Astrocyte of the cerebellum (primary cell): Measurements from ENCODE around the gene SHROOM2.

Experiments used
- DNase-seq: peaks from one replicate; pipeline ENCODE4 v3.0.0-alpha.2; 2011; ENCODE audit warnings: low read depth
- H3K4me3 ChIP-seq: 2 replicates; pipeline ENCODE4 v1.5.1; 2011; ENCODE audit warnings: mild to moderate bottlenecking, low read depth, low read length, moderate library complexity
- CTCF ChIP-seq: IDR thresholded peaks from 2 replicates; pipeline ENCODE4 v1.5.1; 2012; ENCODE audit warnings: low read length, low read depth, moderate library complexity, mild to moderate bottlenecking; ENCODE audit errors: missing control alignments
- in situ Hi-C: cut with HindIII; loops from 2 replicates; pipeline ENCODE4 v1.10.0; 2017; ENCODE audit warnings: low sequenced_read_pairs

The SHROOM2 gene

GRCh38 chrX:9871701-9872268 is 85.6 kb downstream of the SHROOM2 start:
- DNase-seq, result no peak
- TF ChIP-seq CTCF, result no peak
- H3K4me3 ChIP-seq, result no peak overlapping the region
- in situ Hi-C loops, result no loop called here

GRCh38 chrX:9873360-9873759 is 87.1 kb downstream of the SHROOM2 start:
- no peak overlapping the region for H3K4me3 ChIP-seq
- in situ Hi-C loops, result no loop called here
- DNase-seq, result no peak
- no peak for TF ChIP-seq CTCF

- DNase-seq, result no peak
- H3K4me3 ChIP-seq, result no peak overlapping the region
- TF ChIP-seq CTCF, result peak; percentile 48
- in situ Hi-C loops, result no loop called here
Measured at GRCh38 chrX:9873952-9874351, 87.7 kb downstream of the SHROOM2 start.

GRCh38 chrX:9874483-9874882 is 88.3 kb downstream of the SHROOM2 start:
- no peak overlapping the region for H3K4me3 ChIP-seq
- in situ Hi-C loops, result no loop called here
- TF ChIP-seq CTCF, result no peak
- DNase-seq, result no peak

- DNase-seq, result no peak
- no peak overlapping the region for H3K4me3 ChIP-seq
- no peak for TF ChIP-seq CTCF
- in situ Hi-C loops, result no loop called here
Measured at GRCh38 chrX:9875801-9876200, 89.6 kb downstream of the SHROOM2 start.

- TF ChIP-seq CTCF, result no peak
- no peak for DNase-seq
- no peak overlapping the region for H3K4me3 ChIP-seq
- in situ Hi-C loops, result no loop called here
Measured at GRCh38 chrX:9876201-9876600, 90.0 kb downstream of the SHROOM2 start.
